ENCODE results near the gene GUCY1A2. TPM values are rescaled to one million over a fixed set of nuclear protein-coding genes. Genes with fewer than 3 reads are reported as not detected.

Gene GUCY1A2
- total RNA-seq, 5 donors from 2014 or later (not counting 1 experiment from before 2014, with no cell fraction given), result 0.03 to 0.18 (median 0.09) TPM

- no peak for ATAC-seq (replicated peaks in 1 of 4)
- no peaks in the 10 kb centered on the region for H3K36me3 ChIP-seq (ENCODE audit: control insufficient read depth in 2 of 2, extremely low read depth in 1 of 2, insufficient read depth in 1 of 2, low read length in 1 of 2)
Measured at GRCh38 chr11:107006076-107006833, 12.0 kb downstream of the GUCY1A2 start.

GRCh38 chr11:106999196-106999595, 19.1 kb downstream of the GUCY1A2 start:
- H3K4me1 Mint-ChIP-seq, result no peaks in the 10 kb centered on the region
- no peaks in the 10 kb centered on the region for H3K36me3 Mint-ChIP-seq
- Histone ChIP-seq H3K4me1 (ENCODE audit: control insufficient read depth in 1 of 2, extremely low read depth in 1 of 2, insufficient read depth in 2 of 2, low read length in 2 of 2) (no peaks in the 10 kb centered on the region), H3K9me3 (no peaks in the 10 kb centered on the region), H3K4me3 (ENCODE audit: control insufficient read depth in 1 of 2, extremely low read depth in 1 of 2, low read length in 1 of 2) (no peak overlapping the region), H3K27me3 (replicated peaks in 1 of 2; ENCODE audit: control insufficient read depth in 2 of 2, extremely low read depth in 1 of 2, insufficient read depth in 2 of 2, low read length in 1 of 2) (no peaks in the 10 kb centered on the region), H3K36me3 (ENCODE audit: control insufficient read depth in 2 of 2, extremely low read depth in 1 of 2, insufficient read depth in 1 of 2, low read length in 1 of 2) (no peaks in the 10 kb centered on the region), H3K27ac (ENCODE audit: low read length) (no peak overlapping the region)
- no peak overlapping the region for H3K27ac Mint-ChIP-seq
- CTCF ChIA-PET, result no interaction called here
- H3K9me3 Mint-ChIP-seq, result peaks cover 0 to 5% (median under 1%) of the 10 kb centered on the region in 3 donors
- ATAC-seq (replicated peaks in 1 of 4), result no peak
- no CpG with 5 or more reads among the region's 1 CpG for WGBS (ENCODE audit: insufficient coverage)
- POLR2A ChIA-PET, result no interaction called here
- no peak overlapping the region for H3K4me3 Mint-ChIP-seq
- no peaks in the 10 kb centered on the region for H3K27me3 Mint-ChIP-seq
- DNase-seq, result no peak

More at GRCh38 chr11:107006076-107006833, 12.0 kb downstream of the GUCY1A2 start:
- H3K4me3 Mint-ChIP-seq, result no peak overlapping the region
- WGBS (ENCODE audit: insufficient coverage), result no CpG with 5 or more reads among the region's 2 CpGs
- Histone ChIP-seq H3K27me3 (replicated peaks in 1 of 2; ENCODE audit: control insufficient read depth in 2 of 2, extremely low read depth in 1 of 2, insufficient read depth in 2 of 2, low read length in 1 of 2) (no peaks in the 10 kb centered on the region), H3K4me1 (ENCODE audit: control insufficient read depth in 1 of 2, extremely low read depth in 1 of 2, insufficient read depth in 2 of 2, low read length in 2 of 2) (no peaks in the 10 kb centered on the region), H3K27ac (ENCODE audit: low read length) (no peak overlapping the region), H3K9me3 (no peaks in the 10 kb centered on the region), H3K4me3 (ENCODE audit: control insufficient read depth in 1 of 2, extremely low read depth in 1 of 2, low read length in 1 of 2) (no peak overlapping the region)
- H3K27ac Mint-ChIP-seq, result no peak overlapping the region
- no peaks in the 10 kb centered on the region for H3K4me1 Mint-ChIP-seq
- no peaks in the 10 kb centered on the region for H3K36me3 Mint-ChIP-seq
- POLR2A ChIA-PET, result no interaction called here
- peaks cover 0 to 9% (median 8%) of the 10 kb centered on the region in 3 donors for H3K9me3 Mint-ChIP-seq
- H3K27me3 Mint-ChIP-seq, result no peaks in the 10 kb centered on the region
- DNase-seq, result no peak
- CTCF ChIA-PET, result no interaction called here

GRCh38 chr11:106998916-106999188, 19.4 kb downstream of the GUCY1A2 start:
- Histone ChIP-seq H3K4me1 (ENCODE audit: control insufficient read depth in 1 of 2, extremely low read depth in 1 of 2, insufficient read depth in 2 of 2, low read length in 2 of 2) (no peaks in the 10 kb centered on the region), H3K4me3 (ENCODE audit: control insufficient read depth in 1 of 2, extremely low read depth in 1 of 2, low read length in 1 of 2) (no peak overlapping the region), H3K9me3 (no peaks in the 10 kb centered on the region), H3K27me3 (replicated peaks in 1 of 2; ENCODE audit: control insufficient read depth in 2 of 2, extremely low read depth in 1 of 2, insufficient read depth in 2 of 2, low read length in 1 of 2) (no peaks in the 10 kb centered on the region), H3K36me3 (ENCODE audit: control insufficient read depth in 2 of 2, extremely low read depth in 1 of 2, insufficient read depth in 1 of 2, low read length in 1 of 2) (no peaks in the 10 kb centered on the region), H3K27ac (ENCODE audit: low read length) (no peak overlapping the region)
- POLR2A ChIA-PET, result no interaction called here
- DNase-seq (no peak), ATAC-seq (replicated peaks in 1 of 4) (no peak)
- Mint-ChIP-seq H3K4me1 (no peaks in the 10 kb centered on the region), H3K27ac (no peak overlapping the region), H3K4me3 (no peak overlapping the region), H3K27me3 (no peaks in the 10 kb centered on the region), H3K9me3 (peaks cover 0 to 5% (median 1%) of the 10 kb centered on the region in 3 donors), H3K36me3 (no peaks in the 10 kb centered on the region)
- 66% methylated on average over 4 of the region's 4 CpGs for WGBS (ENCODE audit: insufficient coverage)
- CTCF ChIA-PET, result no interaction called here

- Histone ChIP-seq H3K36me3 (ENCODE audit: control insufficient read depth in 2 of 2, extremely low read depth in 1 of 2, insufficient read depth in 1 of 2, low read length in 1 of 2) (no peaks in the 10 kb centered on the region), H3K4me3 (ENCODE audit: control insufficient read depth in 1 of 2, extremely low read depth in 1 of 2, low read length in 1 of 2) (no peak overlapping the region), H3K27me3 (replicated peaks in 1 of 2; ENCODE audit: control insufficient read depth in 2 of 2, extremely low read depth in 1 of 2, insufficient read depth in 2 of 2, low read length in 1 of 2) (no peaks in the 10 kb centered on the region), H3K27ac (ENCODE audit: low read length) (no peak overlapping the region), H3K9me3 (no peaks in the 10 kb centered on the region), H3K4me1 (ENCODE audit: control insufficient read depth in 1 of 2, extremely low read depth in 1 of 2, insufficient read depth in 2 of 2, low read length in 2 of 2) (no peaks in the 10 kb centered on the region)
- Mint-ChIP-seq H3K36me3 (no peaks in the 10 kb centered on the region), H3K27ac (no peak overlapping the region), H3K4me1 (no peaks in the 10 kb centered on the region), H3K27me3 (no peaks in the 10 kb centered on the region), H3K9me3 (peaks cover 0 to 2% (median 1%) of the 10 kb centered on the region in 3 donors), H3K4me3 (no peak overlapping the region)
- POLR2A ChIA-PET, result no interaction called here
- DNase-seq, result no peak
- CTCF ChIA-PET, result no interaction called here
- no peak for ATAC-seq (replicated peaks in 1 of 4)
- WGBS (ENCODE audit: insufficient coverage), result no CpG with 5 or more reads among the region's 4 CpGs
Measured at GRCh38 chr11:106998116-106998915, 20.0 kb downstream of the GUCY1A2 start.

GRCh38 chr11:106997227-106997626, 21.0 kb downstream of the GUCY1A2 start:
- H3K4me1 ChIP-seq (ENCODE audit: control insufficient read depth in 1 of 2, extremely low read depth in 1 of 2, insufficient read depth in 2 of 2, low read length in 2 of 2), result no peaks in the 10 kb centered on the region
- H3K4me3 ChIP-seq (ENCODE audit: control insufficient read depth in 1 of 2, extremely low read depth in 1 of 2, low read length in 1 of 2), result no peak overlapping the region
- POLR2A ChIA-PET, result no interaction called here
- H3K27ac ChIP-seq (ENCODE audit: low read length), result no peak overlapping the region
- Mint-ChIP-seq H3K4me1 (no peaks in the 10 kb centered on the region), H3K4me3 (no peak overlapping the region), H3K27ac (no peak overlapping the region), H3K27me3 (no peaks in the 10 kb centered on the region), H3K36me3 (no peaks in the 10 kb centered on the region), H3K9me3 (peaks cover 0 to 4% (median 1%) of the 10 kb centered on the region in 3 donors)
- WGBS (ENCODE audit: insufficient coverage), result 100% methylated on average over 1 of the region's 3 CpGs
- CTCF ChIA-PET, result no interaction called here
- no peaks in the 10 kb centered on the region for H3K9me3 ChIP-seq
- no peaks in the 10 kb centered on the region for H3K36me3 ChIP-seq (ENCODE audit: control insufficient read depth in 2 of 2, extremely low read depth in 1 of 2, insufficient read depth in 1 of 2, low read length in 1 of 2)
- no peak for DNase-seq
- H3K27me3 ChIP-seq (replicated peaks in 1 of 2; ENCODE audit: control insufficient read depth in 2 of 2, extremely low read depth in 1 of 2, insufficient read depth in 2 of 2, low read length in 1 of 2), result no peaks in the 10 kb centered on the region
- no peak for ATAC-seq (replicated peaks in 1 of 4)

- peaks cover 0 to 4% (median 1%) of the 10 kb centered on the region in 3 donors for H3K9me3 Mint-ChIP-seq
- H3K4me3 ChIP-seq (ENCODE audit: control insufficient read depth in 1 of 2, extremely low read depth in 1 of 2, low read length in 1 of 2), result no peak overlapping the region
- ATAC-seq (replicated peaks in 1 of 4), result no peak
- ChIA-PET CTCF (no interaction called here), POLR2A (no interaction called here)
- no peaks in the 10 kb centered on the region for H3K27me3 ChIP-seq (replicated peaks in 1 of 2; ENCODE audit: control insufficient read depth in 2 of 2, extremely low read depth in 1 of 2, insufficient read depth in 2 of 2, low read length in 1 of 2)
- no peaks in the 10 kb centered on the region for H3K9me3 ChIP-seq
- H3K4me1 ChIP-seq (ENCODE audit: control insufficient read depth in 1 of 2, extremely low read depth in 1 of 2, insufficient read depth in 2 of 2, low read length in 2 of 2), result no peaks in the 10 kb centered on the region
- no peaks in the 10 kb centered on the region for H3K27me3 Mint-ChIP-seq
- no peak overlapping the region for H3K27ac ChIP-seq (ENCODE audit: low read length)
- H3K36me3 ChIP-seq (ENCODE audit: control insufficient read depth in 2 of 2, extremely low read depth in 1 of 2, insufficient read depth in 1 of 2, low read length in 1 of 2), result no peaks in the 10 kb centered on the region
- no peak overlapping the region for H3K27ac Mint-ChIP-seq
- WGBS (ENCODE audit: insufficient coverage), result 40% methylated on average over 1 of the region's 3 CpGs
- DNase-seq, result no peak
- no peak overlapping the region for H3K4me3 Mint-ChIP-seq
- no peaks in the 10 kb centered on the region for H3K4me1 Mint-ChIP-seq
- no peaks in the 10 kb centered on the region for H3K36me3 Mint-ChIP-seq
Measured at GRCh38 chr11:106996691-106997090, 21.6 kb downstream of the GUCY1A2 start.
